GM23248 (cell line): ENCODE measurements around the gene COQ9.

Experiments
- EZH2 ChIP-seq: fragments of 200-600 bp; sonication (generic); IDR thresholded peaks from 2 replicates; pipeline ENCODE4 v1.6.1; 2018; ENCODE audit warnings: antibody characterized with exemption, mild to moderate bottlenecking; ENCODE audit not compliant: insufficient read depth, poor library complexity, severe bottlenecking
- EZH2phosphoT487 ChIP-seq: fragments of 200-600 bp; sonication (generic); IDR thresholded peaks from 2 replicates; pipeline ENCODE4 v1.6.1; 2018; ENCODE audit warnings: antibody characterized with exemption, moderate library complexity, mild to moderate bottlenecking, low read depth; ENCODE audit not compliant: insufficient read depth

GRCh38 chr16:57406881-57407280 lies 40.4 kb upstream of the COQ9 start:
- no peak for TF ChIP-seq EZH2
- TF ChIP-seq EZH2phosphoT487 = no peak
